Measurements from ENCODE around the gene SLC38A10. TPM values are rescaled to one million over a fixed set of nuclear protein-coding genes. Genes with fewer than 3 reads are reported as not detected.

The SLC38A10 gene
- total RNA-seq, 1 experiment from 2014 or later, result 75.1 TPM

DNA sequence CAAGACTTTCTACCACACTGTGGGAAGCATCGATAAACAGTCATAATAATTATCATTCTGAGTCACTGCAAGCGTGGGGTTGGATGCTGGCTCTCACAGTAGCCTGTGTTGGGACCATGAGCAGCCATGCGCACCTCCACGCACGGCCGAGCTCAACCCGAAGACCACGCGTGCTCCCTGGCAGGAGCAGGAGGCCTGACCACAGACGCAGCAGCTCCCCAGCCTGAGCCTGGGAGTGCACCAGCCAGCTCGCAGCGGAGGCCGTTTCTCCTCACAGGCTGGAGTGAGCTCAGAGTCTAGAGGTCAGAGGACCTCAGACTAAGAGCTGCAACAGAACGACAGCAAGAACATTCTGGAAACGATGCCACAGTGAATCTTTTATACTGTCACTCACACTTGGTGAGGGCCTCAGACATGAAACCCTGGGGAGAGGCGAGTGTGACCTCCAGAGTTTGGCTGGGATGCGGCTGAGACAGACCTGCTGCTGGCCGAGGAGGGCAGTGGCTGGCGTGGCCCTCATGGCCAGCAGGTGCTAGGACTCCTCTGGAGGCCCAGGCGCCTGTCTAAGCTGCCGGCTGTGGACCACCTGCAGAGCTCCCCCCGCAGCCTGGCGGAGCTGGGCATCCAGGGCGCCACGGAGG lies 50.0 kb downstream of the SLC38A10 start:
- no peaks in the 10 kb centered on the region for H3K4me1 ChIP-seq (ENCODE audit: insufficient read depth, low read length, poor library complexity, severe bottlenecking)
- H3K4me3 ChIP-seq (ENCODE audit: low read depth, low read length, poor library complexity, severe bottlenecking), result no peak overlapping the region
- H3K36me3 ChIP-seq (ENCODE audit: insufficient read depth, low read length, poor library complexity, severe bottlenecking), result peaks cover 14% of the 10 kb centered on the region
- POLR2A ChIA-PET (ENCODE audit: low non-redundant PET), result interaction anchor here (0.6 kb wide), 1 partner anchor 268 kb away, joined by 3 read pairs; no protein-coding TSS in a partner anchor
- BruUV-seq (replicated peaks), result no TSS peak
- intact Hi-C loops (cut with micrococcal nuclease; ENCODE audit: unreplicated experiment), result no loop called here
- no peak for DNase-seq (ENCODE audit: low spot score)
- CTCF ChIA-PET, result no interaction called here
- no peak overlapping the region for H3K27ac ChIP-seq (ENCODE audit: low read depth, low read length, poor library complexity, severe bottlenecking)
- TF ChIP-seq CTCF (conservative IDR thresholded peaks at IDR 0.05; ENCODE audit: low read depth, low read length), result no peak
- TF ChIP-seq EZH2 (IDR thresholded peaks at IDR 0.05; ENCODE audit: borderline replicate concordance, low read depth, low read length, poor library complexity, severe bottlenecking), result no peak
- H3K27me3 ChIP-seq (replicated peaks; ENCODE audit: insufficient read depth, low read depth, low read length, poor library complexity), result no peaks in the 10 kb centered on the region
- H3K9me3 ChIP-seq (ENCODE audit: low read depth, low read length, poor library complexity, severe bottlenecking), result no peaks in the 10 kb centered on the region

GRCh38 chr17:81244358-81245023 lies 50.6 kb downstream of the SLC38A10 start:
- DNase-seq (ENCODE audit: low spot score), result no peak
- Histone ChIP-seq H3K27me3 (replicated peaks; ENCODE audit: insufficient read depth, low read depth, low read length, poor library complexity) (no peaks in the 10 kb centered on the region), H3K4me1 (ENCODE audit: insufficient read depth, low read length, poor library complexity, severe bottlenecking) (no peaks in the 10 kb centered on the region), H3K4me3 (ENCODE audit: low read depth, low read length, poor library complexity, severe bottlenecking) (no peak overlapping the region), H3K27ac (ENCODE audit: low read depth, low read length, poor library complexity, severe bottlenecking) (no peak overlapping the region), H3K9me3 (ENCODE audit: low read depth, low read length, poor library complexity, severe bottlenecking) (no peaks in the 10 kb centered on the region), H3K36me3 (ENCODE audit: insufficient read depth, low read length, poor library complexity, severe bottlenecking) (peaks cover 10% of the 10 kb centered on the region)
- TF ChIP-seq CTCF (conservative IDR thresholded peaks at IDR 0.05; ENCODE audit: low read depth, low read length), result no peak
- TF ChIP-seq EZH2 (IDR thresholded peaks at IDR 0.05; ENCODE audit: borderline replicate concordance, low read depth, low read length, poor library complexity, severe bottlenecking), result no peak
- BruUV-seq (replicated peaks), result no TSS peak
- ChIA-PET CTCF (no interaction called here), POLR2A (ENCODE audit: low non-redundant PET) (interaction anchor here (0.6 kb wide), 1 partner anchor 267 kb away, joined by 3 read pairs; no protein-coding TSS in a partner anchor)
- intact Hi-C loops (cut with micrococcal nuclease; ENCODE audit: unreplicated experiment), result loop anchor here (5.0 kb wide), 1 partner anchor 257 kb away; no protein-coding TSS in a partner anchor

DNA sequence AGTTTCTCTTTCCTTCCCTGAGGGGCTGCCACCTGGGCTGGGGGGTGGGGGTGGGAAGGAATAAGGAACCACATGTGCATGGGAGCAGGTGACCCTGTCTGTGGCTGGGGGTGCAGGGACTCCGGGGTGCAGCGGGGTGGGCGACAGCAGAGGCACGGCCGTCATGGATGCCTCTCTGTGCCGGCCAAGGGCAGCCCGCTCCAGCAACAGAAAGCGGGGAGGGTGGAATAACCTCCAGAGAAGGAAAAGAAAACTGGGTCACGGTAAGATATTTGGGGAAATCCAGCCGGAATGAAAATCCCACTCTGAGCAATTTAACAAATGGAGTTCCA lies 51.8 kb downstream of the SLC38A10 start:
- Histone ChIP-seq H3K27ac (ENCODE audit: low read depth, low read length, poor library complexity, severe bottlenecking) (no peak overlapping the region), H3K9me3 (ENCODE audit: low read depth, low read length, poor library complexity, severe bottlenecking) (no peaks in the 10 kb centered on the region), H3K27me3 (replicated peaks; ENCODE audit: insufficient read depth, low read depth, low read length, poor library complexity) (no peaks in the 10 kb centered on the region), H3K4me3 (ENCODE audit: low read depth, low read length, poor library complexity, severe bottlenecking) (no peak overlapping the region), H3K36me3 (ENCODE audit: insufficient read depth, low read length, poor library complexity, severe bottlenecking) (peaks cover 10% of the 10 kb centered on the region), H3K4me1 (ENCODE audit: insufficient read depth, low read length, poor library complexity, severe bottlenecking) (no peaks in the 10 kb centered on the region)
- POLR2A ChIA-PET (ENCODE audit: low non-redundant PET), result no interaction called here
- intact Hi-C loops (cut with micrococcal nuclease; ENCODE audit: unreplicated experiment), result loop anchor here (5.0 kb wide), 1 partner anchor 256 kb away; no protein-coding TSS in a partner anchor
- CTCF ChIA-PET, result no interaction called here
- DNase-seq (ENCODE audit: low spot score), result no peak
- no TSS peak for BruUV-seq (replicated peaks)
- no peak for TF ChIP-seq EZH2 (IDR thresholded peaks at IDR 0.05; ENCODE audit: borderline replicate concordance, low read depth, low read length, poor library complexity, severe bottlenecking)
- no peak for TF ChIP-seq CTCF (conservative IDR thresholded peaks at IDR 0.05; ENCODE audit: low read depth, low read length)
